GM04504 (cell line): ENCODE measurements around the gene ASTN2.

Experiments
- DNase-seq: peaks from one replicate; pipeline ENCODE4 v3.0.0-alpha.2; 2012; ENCODE audit warnings: low read depth

ASTN2 gene

GRCh38 chr9:116378873-116379272, 1036.0 kb downstream of the ASTN2 start:
- no peak for DNase-seq

GRCh38 chr9:116377179-116377798, 1037.6 kb downstream of the ASTN2 start:
- peak; percentile 20 for DNase-seq
